Right ventricle myocardium inferior (tissue), 1 donor: ENCODE results near the gene TRIM23. TPM values are rescaled to one million over a fixed set of nuclear protein-coding genes. Genes with fewer than 3 reads are reported as not detected.
A peak's percentile ranks its signal among the peaks of the same experiment; 100 is the strongest.

Experiments
- ATAC-seq: fragments of 200-7000 bp; cut with Tn5 transposase; one replicate; pipeline ENCODE4 v1.9.1; 2020; ENCODE audit warnings: mild to moderate bottlenecking, moderate library complexity
- DNase-seq: peaks from one replicate; pipeline ENCODE4 v3.0.0; 2021; ENCODE audit errors: missing footprints
- intact Hi-C: fragments of 100-400 bp; cut with DNase I; formaldehyde crosslinking; loops from one replicate; pipeline ENCODE4 v1.11.0; 2022
- total RNA-seq: library from RNA; stranded (reverse); fragmentation: NEBNext Ultra II Directional; extraction: Animal tissue kit (Norgen Biotek cat#: 25700); gene quantifications from one replicate; pipeline ENCODE4 v1.2.1, GENCODE V29; 2021
- donor health status: DM: no; HTN: yes; CAD: no; lungs with severe emphysema.

Gene TRIM23
- total RNA-seq, 1 donor from 2014 or later: 18.1 TPM

DNA sequence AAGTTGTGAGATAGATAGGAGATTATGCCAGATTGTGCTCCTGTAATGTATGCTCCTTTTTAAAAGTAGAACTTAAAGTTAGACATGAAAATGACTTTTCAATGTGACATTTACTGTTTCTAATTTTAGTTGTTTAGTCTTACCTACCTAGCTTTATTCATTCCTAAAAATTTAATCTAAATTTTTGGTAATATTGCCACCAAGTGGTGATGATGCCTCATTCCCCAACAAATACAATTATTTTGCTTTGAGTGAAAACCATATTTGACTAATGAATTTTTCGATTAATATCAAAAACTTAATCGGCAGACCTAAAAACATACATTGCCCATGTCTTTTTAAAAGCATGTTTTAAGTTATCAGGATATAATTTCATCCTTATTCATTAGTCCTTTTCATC, 35.4 kb downstream of the TRIM23 start:
- ATAC-seq: no peak
- no peak for DNase-seq
- intact Hi-C loops: no loop called here

- DNase-seq (no peak), ATAC-seq (no peak)
- intact Hi-C loops: no loop called here
Measured at GRCh38 chr5:65577141-65577540, 47.0 kb downstream of the TRIM23 start.

DNA sequence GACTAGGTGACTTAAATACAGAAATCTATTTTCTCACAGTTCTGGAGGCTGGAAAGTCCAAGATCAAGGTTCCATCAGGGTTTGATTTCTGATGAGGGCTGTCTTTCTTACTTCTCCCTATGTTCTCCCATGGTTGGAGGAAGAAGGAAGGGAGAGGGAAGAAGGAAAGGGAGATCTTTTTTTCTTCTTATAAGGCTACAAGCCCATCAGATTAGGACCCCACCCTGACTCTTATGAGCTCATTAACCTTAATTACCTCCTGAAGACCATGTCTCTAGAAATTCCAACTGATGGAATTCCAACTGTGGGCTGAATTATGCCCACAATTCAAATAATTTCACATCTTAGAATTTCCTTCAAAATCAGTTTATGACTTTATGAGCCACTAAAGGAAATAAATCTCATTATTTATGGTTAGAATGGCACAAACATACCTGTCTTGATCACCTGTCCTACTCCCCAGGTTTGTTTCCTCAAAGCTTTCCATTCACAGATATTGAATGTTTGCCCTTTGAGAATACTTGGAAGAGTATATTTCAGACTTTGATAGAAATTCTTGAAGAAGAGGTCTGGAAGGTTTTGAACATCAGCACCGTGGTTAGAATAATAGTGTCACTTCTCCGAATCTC, 53.4 kb downstream of the TRIM23 start:
- intact Hi-C loops: no loop called here
- DNase-seq: no peak
- no peak for ATAC-seq

DNA sequence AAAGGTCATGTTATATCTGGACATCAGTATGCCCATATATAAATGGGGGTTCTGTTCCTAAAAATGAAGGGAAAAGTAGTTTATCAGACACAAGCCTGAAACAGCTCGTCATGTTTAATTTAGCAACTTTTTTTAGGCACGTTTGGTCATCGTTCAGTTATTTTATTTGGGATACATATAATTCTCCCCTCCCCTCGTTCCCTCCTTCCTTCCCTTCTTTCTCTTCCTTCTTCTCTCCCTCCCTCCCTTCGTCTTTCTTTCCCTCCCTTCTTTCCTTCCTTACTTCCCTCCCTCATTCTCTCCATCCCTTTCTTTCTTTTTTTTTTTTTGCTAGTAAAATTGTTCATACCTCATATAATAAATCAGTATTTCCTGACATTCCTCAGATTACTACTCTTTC, 57.6 kb downstream of the TRIM23 start:
- DNase-seq (no peak), ATAC-seq (no peak)
- intact Hi-C loops: no loop called here

- DNase-seq (no peak), ATAC-seq (no peak)
- intact Hi-C loops: no loop called here
Measured at GRCh38 chr5:65563777-65564176, 60.4 kb downstream of the TRIM23 start.

GRCh38 chr5:65562731-65563701, 61.1 kb downstream of the TRIM23 start, which contains the start of the genes CENPK and PPWD1:
CENPK (minus strand) TSS chr5:65563168; CDS start chr5:65554907, 8,261 bp downstream.
PPWD1 (plus strand) TSS chr5:65563296; CDS start chr5:65563311, 15 bp downstream.
- peak; percentile 99 for ATAC-seq
- intact Hi-C loops: no loop called here

DNA sequence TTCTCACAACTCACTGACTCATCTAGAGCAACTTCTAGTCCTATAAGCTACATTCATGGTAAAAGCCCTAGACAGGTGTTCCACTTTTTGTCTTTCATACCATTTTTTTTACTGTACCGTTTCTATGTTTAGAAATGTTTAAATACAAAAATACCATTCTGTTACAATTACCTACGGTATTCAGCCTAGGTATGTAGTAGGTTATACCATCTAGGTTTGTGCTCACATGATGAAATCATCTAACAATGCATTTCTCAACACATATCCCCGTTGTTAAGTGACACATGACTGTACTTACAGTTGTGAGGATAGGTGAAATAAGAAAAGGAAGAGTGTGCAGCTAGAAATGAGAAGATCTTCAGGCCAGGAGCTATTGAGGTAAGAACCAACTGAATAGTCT, 67.4 kb downstream of the TRIM23 start:
- intact Hi-C loops: no loop called here
- DNase-seq (no peak), ATAC-seq (no peak)

More at GRCh38 chr5:65562731-65563701, 61.1 kb downstream of the TRIM23 start, which contains the start of the genes CENPK and PPWD1:
- DNase-seq: peak; percentile 97

DNA sequence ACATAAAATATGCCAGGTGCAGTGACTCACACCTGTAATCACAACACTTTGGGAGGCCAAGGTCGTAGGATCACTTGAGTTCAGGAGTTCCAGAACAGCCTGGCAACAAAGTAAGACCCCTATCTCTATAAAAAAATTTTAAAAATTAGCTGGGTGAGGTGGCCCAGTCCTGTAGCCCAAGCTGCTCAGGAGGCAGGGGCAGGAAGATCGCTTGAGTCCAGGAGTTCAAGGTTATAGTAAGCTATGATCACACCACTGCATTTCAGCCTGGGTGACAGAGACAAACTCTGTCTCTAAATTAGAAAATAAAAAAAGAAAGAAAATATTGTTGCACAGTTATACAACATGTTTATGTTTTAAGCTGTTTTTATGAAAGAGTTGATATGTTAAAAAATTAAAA, 68.0 kb downstream of the TRIM23 start:
- intact Hi-C loops: no loop called here
- DNase-seq (no peak), ATAC-seq (no peak)

DNA sequence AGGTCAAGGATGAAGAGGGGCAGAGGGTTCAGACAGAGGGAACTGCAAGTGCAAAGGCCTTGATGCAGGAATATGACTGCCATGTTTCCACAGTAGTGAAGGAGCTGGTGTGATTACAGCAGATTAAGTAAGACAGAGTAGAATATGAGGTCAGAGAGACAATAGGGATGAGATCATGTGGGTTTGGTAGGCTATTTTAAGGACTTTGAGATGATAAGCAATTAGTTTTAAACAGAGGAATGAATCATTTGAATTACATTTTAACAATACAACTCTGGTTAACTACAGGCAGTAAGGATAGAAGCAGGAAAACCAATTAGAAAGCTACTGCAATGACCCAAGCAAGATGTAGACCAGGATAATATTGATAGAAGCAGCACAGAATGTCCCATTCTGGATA, 68.8 kb downstream of the TRIM23 start:
- DNase-seq: no peak
- intact Hi-C loops: no loop called here
- ATAC-seq: no peak

DNA sequence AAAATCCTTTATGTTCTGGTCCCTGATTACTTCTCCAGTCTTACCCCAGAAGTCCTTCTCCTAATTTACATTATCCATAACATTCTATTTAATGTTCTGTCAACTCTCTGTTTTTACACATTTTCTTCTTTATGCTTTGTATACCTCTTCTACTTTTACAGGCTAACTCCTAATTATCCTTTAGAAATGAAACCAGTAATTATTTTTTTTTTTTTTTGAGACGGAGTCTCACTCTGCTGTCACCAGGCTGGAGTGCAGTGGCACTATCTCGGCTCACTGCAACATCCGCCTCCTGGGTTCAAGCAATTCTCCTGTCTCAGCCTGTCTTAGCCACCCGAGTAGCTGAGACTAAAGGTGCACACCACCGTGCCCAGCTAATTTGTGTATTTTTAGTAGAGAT, 70.2 kb downstream of the TRIM23 start:
- ATAC-seq (no peak), DNase-seq (no peak)
- intact Hi-C loops: no loop called here

- ATAC-seq: no peak
- no peak for DNase-seq
- intact Hi-C loops: no loop called here
Measured at GRCh38 chr5:65548281-65548680, 75.9 kb downstream of the TRIM23 start.

DNA sequence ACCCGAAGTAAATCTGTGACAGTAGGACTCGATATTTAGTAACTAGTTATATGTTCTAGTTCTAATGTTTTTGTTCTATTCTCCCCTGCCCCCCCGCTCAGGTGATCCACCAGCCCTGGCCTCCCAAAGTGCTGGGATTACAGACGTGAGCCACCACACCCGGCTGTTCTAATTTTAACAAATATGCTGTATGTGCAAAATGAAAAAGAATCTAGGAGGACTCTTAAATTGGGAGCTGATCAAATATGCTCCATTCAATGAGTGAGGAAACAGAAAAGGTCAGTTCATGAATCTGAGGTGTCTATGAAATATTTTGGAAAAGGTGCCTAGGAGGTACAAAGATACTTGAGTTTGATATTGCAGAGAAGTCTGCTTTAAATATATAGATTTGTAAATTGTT, 78.0 kb downstream of the TRIM23 start:
- DNase-seq (no peak), ATAC-seq (no peak)
- intact Hi-C loops: no loop called here

- intact Hi-C loops: no loop called here
- DNase-seq (no peak), ATAC-seq (no peak)
Measured at GRCh38 chr5:65544473-65544872, 79.7 kb downstream of the TRIM23 start.

DNA sequence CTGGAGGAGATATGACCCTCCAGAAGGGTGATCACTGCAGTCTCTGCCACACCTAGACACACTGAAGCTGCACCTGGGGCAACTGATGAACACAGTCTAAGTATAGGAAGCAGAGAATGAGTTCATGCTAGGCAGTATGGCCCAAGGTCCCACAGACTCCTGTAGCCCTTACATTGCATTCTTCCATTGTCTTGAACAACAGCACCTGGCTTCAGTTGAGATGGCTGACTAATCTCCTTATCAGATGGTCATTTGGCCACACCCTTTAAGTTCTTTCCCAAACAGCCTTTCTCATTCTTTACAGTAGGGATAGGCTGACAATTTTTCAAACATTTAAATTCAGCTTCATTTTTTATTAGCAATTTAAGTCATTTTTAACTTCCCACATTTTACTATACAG, 84.3 kb downstream of the TRIM23 start:
- no peak for ATAC-seq
- intact Hi-C loops: no loop called here
- DNase-seq: no peak

Other genes starting within 250 kb of the TRIM23 start
- 0.73 TPM for gene ADAMTS6, start 142.4 kb downstream of the TRIM23 start, total RNA-seq
- 2.0 TPM for gene CENPK, start 61.2 kb downstream of the TRIM23 start, total RNA-seq
- 17.6 TPM for gene PPWD1, start 61.0 kb downstream of the TRIM23 start, total RNA-seq
- gene SHLD3, start 694 bp upstream of the TRIM23 start, total RNA-seq: 1.7 TPM
- gene TRAPPC13, start 694 bp upstream of the TRIM23 start, total RNA-seq: 18.2 TPM
- 4.3 TPM for gene SGTB, start 97.8 kb upstream of the TRIM23 start, total RNA-seq
- 16.5 TPM for gene NLN, start 97.9 kb upstream of the TRIM23 start, total RNA-seq